HEK293 (cell line): ENCODE results near the gene APPL2.

Experiments used
- CTCF ChIP-seq: fragments of 450-650 bp; formaldehyde crosslinking; IDR thresholded peaks from 2 replicates; pipeline ENCODE4 v1.5.1; 2016; ENCODE audit warnings: missing biosample characterization, missing genetic modification characterization
- GLI4 ChIP-seq: fragments of 450-650 bp; formaldehyde crosslinking; IDR thresholded peaks from 2 replicates; pipeline ENCODE4 v1.5.1; 2016; ENCODE audit warnings: missing biosample characterization, missing genetic modification characterization
- HOXA7 ChIP-seq: sonication (generic); formaldehyde crosslinking; IDR thresholded peaks from 2 replicates; pipeline ENCODE4 v1.8.1; 2022; ENCODE audit warnings: missing genetic modification reagents, borderline replicate concordance
- ZNF140 ChIP-seq: fragments of 450-650 bp; formaldehyde crosslinking; IDR thresholded peaks from 2 replicates; pipeline ENCODE4 v1.5.1; 2016; ENCODE audit warnings: missing biosample characterization, missing genetic modification characterization
- ZNF274 ChIP-seq, 2 experiments: fragments of 200-500 bp in 1 of 2; fragments of 450-650 bp in 1 of 2; sonication (Bioruptor generic) in 1 of 2; formaldehyde crosslinking in 1 of 2; IDR thresholded peaks; 2 replicates each; pipeline versions ENCODE4 v1.5.1 to v1.6.1; 2014 to 2016; ENCODE audit warnings: borderline replicate concordance in 1 of 2, inconsistent platforms in 1 of 2, low read length in 1 of 2, missing biosample characterization in 1 of 2, missing genetic modification characterization in 1 of 2
- TF ChIP-seq, protein P1 (sequence below): fragments of 450-650 bp; formaldehyde crosslinking; IDR thresholded peaks from 2 replicates; pipeline ENCODE4 v1.5.1; 2016; ENCODE audit warnings: missing biosample characterization, missing genetic modification characterization

- no peak for TF ChIP-seq GLI4
- TF ChIP-seq, protein P1, sequence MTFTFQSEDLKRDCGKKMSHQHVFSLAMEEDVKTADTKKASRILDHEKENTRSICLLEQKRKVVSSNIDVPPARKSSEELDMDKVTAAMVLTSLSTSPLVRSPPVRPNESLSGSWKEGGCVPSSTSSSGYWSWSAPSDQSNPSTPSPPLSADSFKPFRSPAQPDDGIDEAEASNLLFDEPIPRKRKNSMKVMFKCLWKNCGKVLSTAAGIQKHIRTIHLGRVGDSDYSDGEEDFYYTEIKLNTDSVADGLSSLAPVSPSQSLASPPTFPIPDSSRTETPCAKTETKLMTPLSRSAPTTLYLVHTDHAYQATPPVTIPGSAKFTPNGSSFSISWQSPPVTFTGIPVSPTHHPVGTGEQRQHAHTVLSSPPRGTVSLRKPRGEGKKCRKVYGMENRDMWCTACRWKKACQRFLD (tag by site-specific recombination) = no peak
- TF ChIP-seq CTCF = no peak
- TF ChIP-seq ZNF140 = no peak
- no peak for TF ChIP-seq ZNF274 (IDR thresholded peaks at IDR 0.05; ENCODE audit: low read length)
- TF ChIP-seq ZNF274 (tag by site-specific recombination; IDR thresholded peaks at IDR 0.05; ENCODE audit: borderline replicate concordance) = no peak
- no peak for TF ChIP-seq HOXA7 (CRISPR knock-in tag)
Measured at GRCh38 chr12:105231396-105231795, 4.6 kb downstream of the APPL2 start.
